CD4-positive, alpha-beta T cell treated with Interleukin-4 for 4 hours (primary cell): ENCODE measurements around the gene MLLT3.

Experiments
- DNase-seq: peaks from one replicate; pipeline ENCODE4 v3.0.0-alpha.2; 2020

The MLLT3 gene

GRCh38 chr9:20369391-20369790 is 252.9 kb downstream of the MLLT3 start:
- DNase-seq, result no peak

- DNase-seq, result no peak
Measured at GRCh38 chr9:20367855-20368254, 254.4 kb downstream of the MLLT3 start.

DNA sequence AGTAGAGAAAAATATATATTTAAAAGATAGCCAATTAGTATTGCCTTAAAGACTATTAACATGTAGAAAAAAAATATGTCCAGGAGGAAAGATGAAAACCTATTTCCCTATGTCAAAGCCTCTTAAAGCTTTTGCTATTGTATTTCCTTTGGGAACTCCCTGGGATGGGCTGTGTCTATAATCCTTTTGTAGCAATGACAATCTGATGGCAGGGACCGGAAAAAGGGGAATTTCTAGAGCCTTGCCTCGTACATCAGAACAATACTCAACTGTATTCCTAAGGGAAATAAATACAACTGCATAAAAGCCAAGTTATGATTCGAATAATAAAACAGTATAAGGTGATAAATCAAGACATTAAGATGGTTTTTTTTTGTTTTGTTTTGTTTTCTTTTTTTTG is 257.3 kb downstream of the MLLT3 start:
- DNase-seq, result no peak

GRCh38 chr9:20363233-20363632 is 259.1 kb downstream of the MLLT3 start:
- DNase-seq, result no peak

GRCh38 chr9:20361656-20362570 is 260.4 kb downstream of the MLLT3 start:
- DNase-seq, result no peak

DNA sequence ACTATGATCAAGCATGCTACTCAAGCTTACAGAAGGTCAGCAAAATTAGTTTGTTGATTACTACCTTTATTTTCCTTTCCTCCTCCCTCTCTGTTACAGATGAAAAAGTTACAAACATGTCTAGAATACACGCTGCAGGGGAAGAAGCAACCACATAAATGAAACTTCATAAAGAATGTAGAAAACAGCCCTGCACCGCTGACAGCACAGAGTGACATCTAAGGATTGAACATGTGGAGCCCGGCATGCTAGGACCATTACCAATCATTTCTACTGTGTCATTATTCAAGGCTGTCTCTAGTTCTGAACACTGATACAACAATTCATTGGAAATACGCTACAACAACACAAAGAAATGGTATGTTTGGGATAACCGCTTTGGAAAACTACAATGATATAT is 261.1 kb downstream of the MLLT3 start:
- no peak for DNase-seq

GRCh38 chr9:20358207-20358606 is 264.1 kb downstream of the MLLT3 start:
- peak; percentile 34 for DNase-seq

- no peak for DNase-seq
Measured at GRCh38 chr9:20357037-20357432, 265.3 kb downstream of the MLLT3 start.

- peak; percentile 40 for DNase-seq
Measured at GRCh38 chr9:20356403-20357036, 265.8 kb downstream of the MLLT3 start.

GRCh38 chr9:20355022-20355421 is 267.3 kb downstream of the MLLT3 start:
- no peak for DNase-seq

GRCh38 chr9:20353931-20354652 is 268.2 kb downstream of the MLLT3 start:
- DNase-seq, result no peak

DNA sequence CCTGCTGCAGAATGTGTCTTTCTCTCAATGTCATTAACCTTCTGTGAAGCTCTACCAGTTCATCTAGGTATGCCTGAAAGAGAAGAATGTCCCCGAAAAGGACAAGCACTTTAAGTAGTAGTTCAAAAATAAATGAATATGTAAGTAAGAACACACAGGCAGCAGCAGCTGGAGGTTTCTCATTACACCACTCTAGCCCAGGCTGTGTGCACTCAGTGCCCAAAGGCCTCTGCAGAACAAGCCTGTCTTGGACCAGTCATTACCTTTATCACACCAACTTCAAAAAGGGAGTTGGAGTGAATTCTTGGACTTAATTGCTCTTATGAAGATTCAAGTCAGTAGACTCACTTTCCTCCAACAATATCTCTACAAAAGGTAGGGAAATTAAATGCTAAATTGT is 268.8 kb downstream of the MLLT3 start:
- no peak for DNase-seq

GRCh38 chr9:20352591-20352990 is 269.7 kb downstream of the MLLT3 start:
- no peak for DNase-seq

GRCh38 chr9:20351715-20352114 is 270.6 kb downstream of the MLLT3 start:
- no peak for DNase-seq

GRCh38 chr9:20349568-20349967 is 272.7 kb downstream of the MLLT3 start:
- DNase-seq, result no peak

- no peak for DNase-seq
Measured at GRCh38 chr9:20343325-20343724, 279.0 kb downstream of the MLLT3 start.

DNA sequence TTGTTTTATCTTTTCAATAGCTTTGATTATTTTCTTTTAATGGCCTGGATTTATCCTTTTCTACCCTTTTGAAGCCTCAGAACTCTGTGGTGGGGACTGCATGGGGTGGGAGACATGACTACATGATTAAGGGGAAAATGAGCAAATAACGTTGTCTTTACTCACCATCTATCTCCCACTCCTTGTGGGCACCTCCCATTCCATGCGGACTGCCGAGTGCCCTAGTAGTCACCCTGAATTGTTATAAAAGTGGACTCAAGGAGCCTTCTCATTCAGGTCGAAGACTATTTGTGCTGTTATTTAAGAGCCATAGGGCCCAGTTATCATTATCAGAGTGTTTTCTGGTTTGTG is 281.8 kb downstream of the MLLT3 start:
- DNase-seq, result no peak

- no peak for DNase-seq
Measured at GRCh38 chr9:20335668-20336332, 286.5 kb downstream of the MLLT3 start.

- DNase-seq, result no peak
Measured at GRCh38 chr9:20333991-20334390, 288.3 kb downstream of the MLLT3 start.

- DNase-seq, result no peak
Measured at GRCh38 chr9:20331095-20331685, 291.1 kb downstream of the MLLT3 start.

- no peak for DNase-seq
Measured at GRCh38 chr9:20330688-20331087, 291.6 kb downstream of the MLLT3 start.

DNA sequence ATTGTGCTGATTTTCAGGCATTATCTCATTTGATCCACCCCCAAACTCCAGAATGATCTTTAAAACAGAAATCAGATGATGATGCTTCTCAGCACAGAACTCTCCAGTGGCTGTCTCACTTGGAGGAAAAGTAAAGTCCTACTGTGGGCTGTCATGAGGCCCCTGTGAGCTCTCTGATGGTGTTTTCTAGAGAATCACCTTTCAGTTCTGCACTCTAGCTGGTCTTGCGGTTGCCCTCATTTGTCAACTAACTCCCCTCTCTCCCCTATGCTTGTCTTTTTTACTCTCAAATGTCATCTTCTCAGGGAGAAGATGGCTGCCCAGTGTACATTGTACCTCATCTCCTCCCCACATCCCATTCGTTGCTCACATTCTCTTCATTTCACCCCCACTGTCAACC is 295.8 kb downstream of the MLLT3 start:
- no peak for DNase-seq

DNA sequence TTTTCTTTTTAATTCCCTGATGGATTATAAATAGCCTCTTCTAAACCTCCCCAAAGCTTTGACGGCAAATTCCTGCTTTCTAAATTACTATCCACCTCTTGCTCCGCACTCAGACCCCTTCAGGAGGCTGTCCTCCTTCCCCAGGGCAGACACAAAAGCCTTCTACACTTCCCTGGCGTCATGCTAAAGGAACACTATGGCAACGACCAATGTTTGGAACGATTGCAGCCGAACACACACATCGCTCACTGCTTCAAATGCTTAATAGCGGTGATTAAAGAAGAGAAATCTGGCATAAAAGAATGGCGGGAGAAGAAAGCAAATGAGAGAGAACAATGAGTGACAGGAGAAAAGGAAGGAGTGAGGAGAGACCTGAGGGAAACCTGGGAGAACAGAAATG is 297.3 kb downstream of the MLLT3 start:
- no peak for DNase-seq
